Type B pancreatic cell (in vitro differentiated cells): ENCODE data around the gene OTOG. TPM values are rescaled to one million over a fixed set of nuclear protein-coding genes. Genes with fewer than 3 reads are reported as not detected.

ENCODE experiments used
- DNase-seq: peaks from one replicate; pipeline ENCODE4 v3.0.0; 2021; ENCODE audit warnings: mixed read lengths; ENCODE audit not compliant: unreplicated experiment; ENCODE audit errors: extremely low spot score
- H3K27ac Mint-ChIP-seq: 2 replicates; pipeline ENCODE4 v1.8.0; 2021; ENCODE audit warnings: mild to moderate bottlenecking, mixed read lengths
- H3K27me3 Mint-ChIP-seq: 2 replicates; pipeline ENCODE4 v1.8.0; 2021; ENCODE audit warnings: mixed read lengths
- H3K36me3 Mint-ChIP-seq: 2 replicates; pipeline ENCODE4 v1.8.0; 2021; ENCODE audit warnings: mixed read lengths
- H3K4me1 Mint-ChIP-seq: one replicate; pipeline ENCODE4 v1.8.0; 2021; ENCODE audit warnings: mixed read lengths; ENCODE audit not compliant: unreplicated experiment
- H3K4me3 Mint-ChIP-seq: 2 replicates; pipeline ENCODE4 v1.8.0; 2021; ENCODE audit warnings: mild to moderate bottlenecking, mixed read lengths
- H3K9me3 Mint-ChIP-seq: 2 replicates; pipeline ENCODE4 v1.8.0; 2021; ENCODE audit warnings: mixed read lengths
- CTCF ChIP-seq: fragments of 200-600 bp; sonication (generic); conservative IDR thresholded peaks from 2 replicates; pipeline ENCODE4 v1.5.0; 2021; ENCODE audit warnings: antibody characterized with exemption, mild to moderate bottlenecking
- total RNA-seq: library from RNA; stranded (reverse); gene quantifications from 2 replicates; pipeline ENCODE4 v1.2.1, GENCODE V29; 2021; ENCODE audit warnings: low replicate concordance

Gene OTOG
- total RNA-seq, 1 donor from 2014 or later, result 1.5 TPM

DNA sequence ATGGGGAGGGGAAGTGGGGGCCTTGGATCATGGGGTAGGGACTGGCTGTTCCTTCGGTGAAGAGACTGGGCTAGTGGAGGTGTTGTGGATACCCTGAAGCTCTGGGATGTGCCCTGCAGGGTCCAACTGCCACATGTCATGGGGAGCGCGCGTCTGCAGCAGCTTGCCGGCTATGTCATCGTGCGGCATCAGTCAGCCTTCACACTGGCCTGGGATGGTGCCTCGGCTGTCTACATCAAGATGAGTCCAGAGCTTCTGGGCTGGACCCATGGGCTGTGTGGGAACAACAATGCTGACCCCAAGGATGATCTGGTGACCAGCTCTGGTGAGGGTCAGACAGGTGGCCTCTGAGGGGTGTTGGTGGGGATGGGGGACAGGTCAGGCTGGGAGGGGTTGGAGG lies 9.9 kb downstream of the OTOG start:
- DNase-seq, result no peak
- H3K27me3 Mint-ChIP-seq, result peaks cover 7% of the 10 kb centered on the region
- H3K9me3 Mint-ChIP-seq, result no peaks in the 10 kb centered on the region
- TF ChIP-seq CTCF, result no peak
- no peak overlapping the region for H3K4me3 Mint-ChIP-seq
- no peak overlapping the region for H3K27ac Mint-ChIP-seq
- H3K36me3 Mint-ChIP-seq, result no peaks in the 10 kb centered on the region
- peaks cover 5% of the 10 kb centered on the region for H3K4me1 Mint-ChIP-seq

- H3K27me3 Mint-ChIP-seq, result peaks cover 10% of the 10 kb centered on the region
- no peak for TF ChIP-seq CTCF
- H3K4me3 Mint-ChIP-seq, result no peak overlapping the region
- H3K36me3 Mint-ChIP-seq, result no peaks in the 10 kb centered on the region
- no peak for DNase-seq
- H3K9me3 Mint-ChIP-seq, result no peaks in the 10 kb centered on the region
- H3K27ac Mint-ChIP-seq, result no peak overlapping the region
- peaks cover 5% of the 10 kb centered on the region for H3K4me1 Mint-ChIP-seq
These were observed 11.1 kb downstream of the OTOG start for GRCh38 chr11:17558025-17558780.

DNA sequence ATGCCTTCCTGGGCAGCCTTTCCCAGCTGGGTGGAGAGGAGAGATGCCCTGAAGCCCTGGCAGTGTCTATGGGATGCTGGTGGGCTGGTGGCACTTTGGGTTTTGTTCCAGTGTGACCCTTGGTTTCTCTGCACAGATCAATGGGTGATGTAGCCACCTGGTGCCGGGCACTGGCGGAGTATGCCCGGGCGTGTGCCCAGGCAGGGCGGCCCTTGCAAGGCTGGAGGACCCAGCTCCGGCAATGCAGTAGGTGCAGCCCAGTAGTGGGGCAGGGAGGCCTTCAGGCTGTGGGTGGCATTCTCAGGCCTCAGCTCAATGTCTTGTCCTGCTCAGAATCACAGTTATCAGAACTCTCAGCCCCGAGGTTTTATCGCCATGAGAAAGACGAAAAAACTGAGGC lies 11.9 kb downstream of the OTOG start:
- TF ChIP-seq CTCF, result no peak
- peaks cover 5% of the 10 kb centered on the region for H3K4me1 Mint-ChIP-seq
- H3K27ac Mint-ChIP-seq, result no peak overlapping the region
- DNase-seq, result no peak
- no peaks in the 10 kb centered on the region for H3K36me3 Mint-ChIP-seq
- no peak overlapping the region for H3K4me3 Mint-ChIP-seq
- H3K9me3 Mint-ChIP-seq, result no peaks in the 10 kb centered on the region
- peaks cover 10% of the 10 kb centered on the region for H3K27me3 Mint-ChIP-seq

GRCh38 chr11:17559341-17560087 lies 12.5 kb downstream of the OTOG start:
- Mint-ChIP-seq H3K4me1 (peaks cover 5% of the 10 kb centered on the region), H3K4me3 (no peak overlapping the region), H3K36me3 (no peaks in the 10 kb centered on the region), H3K27me3 (peaks cover 10% of the 10 kb centered on the region), H3K27ac (no peak overlapping the region), H3K9me3 (no peaks in the 10 kb centered on the region)
- DNase-seq, result no peak
- no peak for TF ChIP-seq CTCF

- no peak overlapping the region for H3K4me3 Mint-ChIP-seq
- TF ChIP-seq CTCF, result no peak
- H3K4me1 Mint-ChIP-seq, result peaks cover 5% of the 10 kb centered on the region
- no peaks in the 10 kb centered on the region for H3K9me3 Mint-ChIP-seq
- H3K27me3 Mint-ChIP-seq, result peaks cover 15% of the 10 kb centered on the region
- DNase-seq, result no peak
- H3K36me3 Mint-ChIP-seq, result no peaks in the 10 kb centered on the region
- H3K27ac Mint-ChIP-seq, result peak overlapping the region; percentile 33
These were observed 13.4 kb downstream of the OTOG start for GRCh38 chr11:17560281-17561110.
